HEK293 (cell line): ENCODE results near the gene SALL1.

Source experiments
- CTCF ChIA-PET: fragments of 350-600 bp; formaldehyde crosslinking; extraction: SDS; loops from one replicate; lab custom pipeline; 2021; ENCODE audit warnings: antibody characterized with exemption; lab: Yijun Ruan, JAX
- POLR2A ChIA-PET: fragments of 300-600 bp; formaldehyde crosslinking; extraction: SDS; loops from one replicate; lab custom pipeline; 2020; ENCODE audit warnings: antibody characterized with exemption, inconsistent platforms; lab: Yijun Ruan, JAX
- H3K27ac ChIP-seq: fragments of 200-500 bp; sonication (Bioruptor generic); 2 replicates; pipeline ENCODE4 v1.5.1; 2014; ENCODE audit warnings: low read depth, low read length, control low read depth, inconsistent platforms; ENCODE audit errors: extremely low read depth
- H3K36me3 ChIP-seq, 2 experiments: fragments of 200-500 bp in 1 of 2; sonication (Bioruptor generic) in 1 of 2; 1 replicate in 1 of 2; 2 replicates in 1 of 2; pipeline ENCODE4 v1.5.1; 2014 to 2017; ENCODE audit warnings: inconsistent platforms in 2 of 2, low read length in 2 of 2; ENCODE audit not compliant: control insufficient read depth in 2 of 2, insufficient read depth in 1 of 2
- H3K4me1 ChIP-seq: fragments of 200-500 bp; sonication (Bioruptor generic); 2 replicates; pipeline ENCODE4 v1.5.1; 2014; ENCODE audit warnings: mild to moderate bottlenecking, low read length, inconsistent platforms; ENCODE audit not compliant: control insufficient read depth, insufficient read depth
- H3K4me3 ChIP-seq: 2 replicates; pipeline ENCODE4 v1.5.1; 2011; ENCODE audit warnings: low read depth, mild to moderate bottlenecking, control low read depth, low read length, moderate library complexity
- H3K9me3 ChIP-seq: fragments of 200-500 bp; sonication (Bioruptor generic); 2 replicates; pipeline ENCODE4 v1.5.1; 2014; ENCODE audit warnings: low read depth, low read length, inconsistent platforms; ENCODE audit not compliant: control insufficient read depth, insufficient read depth
- AEBP2 ChIP-seq: fragments of 450-650 bp; formaldehyde crosslinking; IDR thresholded peaks from 2 replicates; pipeline ENCODE4 v1.5.1; 2016; ENCODE audit warnings: missing biosample characterization, missing genetic modification characterization, borderline replicate concordance
- FEZF1 ChIP-seq: fragments of 450-650 bp; formaldehyde crosslinking; IDR thresholded peaks from 2 replicates; pipeline ENCODE4 v1.5.1; 2016; ENCODE audit warnings: missing biosample characterization, missing genetic modification characterization
- KLF8 ChIP-seq: fragments of 450-650 bp; formaldehyde crosslinking; IDR thresholded peaks from 2 replicates; pipeline ENCODE4 v1.5.1; 2016; ENCODE audit warnings: missing biosample characterization, missing genetic modification characterization
- KLF9 ChIP-seq: fragments of 450-650 bp; formaldehyde crosslinking; IDR thresholded peaks from 2 replicates; pipeline ENCODE4 v1.5.1; 2016; ENCODE audit warnings: missing biosample characterization, missing genetic modification characterization, low read depth
- MZF1 ChIP-seq: fragments of 450-650 bp; formaldehyde crosslinking; IDR thresholded peaks from 2 replicates; pipeline ENCODE4 v1.5.1; 2017; ENCODE audit warnings: missing biosample characterization, missing genetic modification characterization, borderline replicate concordance
- PATZ1 ChIP-seq: fragments of 450-650 bp; formaldehyde crosslinking; IDR thresholded peaks from 2 replicates; pipeline ENCODE4 v1.5.1; 2016; ENCODE audit warnings: missing biosample characterization, missing genetic modification characterization
- PRDM4 ChIP-seq: fragments of 450-650 bp; formaldehyde crosslinking; IDR thresholded peaks from 2 replicates; pipeline ENCODE4 v1.5.1; 2017; ENCODE audit warnings: missing biosample characterization, missing genetic modification characterization
- SCRT2 ChIP-seq: fragments of 450-650 bp; formaldehyde crosslinking; IDR thresholded peaks from 2 replicates; pipeline ENCODE4 v1.5.1; 2016; ENCODE audit warnings: missing biosample characterization, missing genetic modification characterization
- ZBTB49 ChIP-seq: fragments of 450-650 bp; formaldehyde crosslinking; IDR thresholded peaks from 2 replicates; pipeline ENCODE4 v1.5.1; 2016; ENCODE audit warnings: missing biosample characterization, missing genetic modification characterization, low read depth
- ZFHX2 ChIP-seq: fragments of 450-650 bp; formaldehyde crosslinking; conservative IDR thresholded peaks from 2 replicates; pipeline ENCODE4 v1.5.1; 2016; ENCODE audit warnings: missing biosample characterization, missing genetic modification characterization
- ZNF184 ChIP-seq: fragments of 450-650 bp; IDR thresholded peaks from 2 replicates; pipeline ENCODE4 v1.5.1; 2018; ENCODE audit warnings: missing biosample characterization, mild to moderate bottlenecking, missing genetic modification characterization
- ZNF202 ChIP-seq: fragments of 450-650 bp; formaldehyde crosslinking; IDR thresholded peaks from 2 replicates; pipeline ENCODE4 v1.5.1; 2016; ENCODE audit warnings: missing biosample characterization, missing genetic modification characterization, borderline replicate concordance
- ZNF223 ChIP-seq: fragments of 450-650 bp; formaldehyde crosslinking; IDR thresholded peaks from 2 replicates; pipeline ENCODE4 v1.5.1; 2016; ENCODE audit warnings: missing biosample characterization, missing genetic modification characterization
- ZNF311 ChIP-seq: fragments of 450-650 bp; formaldehyde crosslinking; IDR thresholded peaks from 2 replicates; pipeline ENCODE4 v1.5.1; 2017; ENCODE audit warnings: missing biosample characterization, missing genetic modification characterization, borderline replicate concordance
- ZNF335 ChIP-seq: fragments of 450-650 bp; formaldehyde crosslinking; conservative IDR thresholded peaks from 2 replicates; pipeline ENCODE4 v1.5.1; 2016; ENCODE audit warnings: missing biosample characterization, missing genetic modification characterization
- ZNF341 ChIP-seq: fragments of 450-650 bp; formaldehyde crosslinking; IDR thresholded peaks from 2 replicates; pipeline ENCODE4; 2016; ENCODE audit warnings: low read depth, missing biosample characterization, missing genetic modification characterization
- ZNF350 ChIP-seq: fragments of 450-650 bp; formaldehyde crosslinking; IDR thresholded peaks from 2 replicates; pipeline ENCODE4 v1.5.0; 2017; ENCODE audit warnings: missing biosample characterization, mild to moderate bottlenecking, missing genetic modification characterization
- ZNF354C ChIP-seq: fragments of 450-650 bp; formaldehyde crosslinking; IDR thresholded peaks from 2 replicates; pipeline ENCODE4 v1.5.1; 2016; ENCODE audit warnings: missing biosample characterization, missing genetic modification characterization, low read depth, borderline replicate concordance
- ZNF529 ChIP-seq: fragments of 450-650 bp; formaldehyde crosslinking; IDR thresholded peaks from 2 replicates; pipeline ENCODE4 v1.5.1; 2017; ENCODE audit warnings: missing genetic modification characterization, missing biosample characterization; ENCODE audit not compliant: insufficient replicate concordance
- ZNF600 ChIP-seq: fragments of 450-650 bp; formaldehyde crosslinking; IDR thresholded peaks from 2 replicates; pipeline ENCODE4 v1.5.1; 2016; ENCODE audit warnings: missing biosample characterization, missing genetic modification characterization
- ZNF670 ChIP-seq: fragments of 450-650 bp; formaldehyde crosslinking; IDR thresholded peaks from 2 replicates; pipeline ENCODE4 v1.5.1; 2016; ENCODE audit warnings: missing biosample characterization, missing genetic modification characterization, low read depth
- ZNF843 ChIP-seq: fragments of 450-650 bp; formaldehyde crosslinking; IDR thresholded peaks from 2 replicates; pipeline ENCODE4 v1.5.1; 2016; ENCODE audit warnings: missing biosample characterization, missing genetic modification characterization
- TF ChIP-seq, protein P1 (sequence below): sonication (generic); formaldehyde crosslinking; IDR thresholded peaks from 2 replicates; pipeline ENCODE4 v1.8.1; 2022; ENCODE audit warnings: mild to moderate bottlenecking, moderate library complexity, missing genetic modification reagents
- TF ChIP-seq, protein P2 (sequence below): fragments of 450-650 bp; formaldehyde crosslinking; IDR thresholded peaks from 2 replicates; pipeline ENCODE4 v1.5.1; 2016; ENCODE audit warnings: missing biosample characterization, missing genetic modification characterization
- TF ChIP-seq, protein P3 (sequence below): fragments of 450-650 bp; formaldehyde crosslinking; IDR thresholded peaks from 2 replicates; pipeline ENCODE4 v1.5.1; 2016; ENCODE audit warnings: missing biosample characterization, missing genetic modification characterization

The SALL1 gene

DNA sequence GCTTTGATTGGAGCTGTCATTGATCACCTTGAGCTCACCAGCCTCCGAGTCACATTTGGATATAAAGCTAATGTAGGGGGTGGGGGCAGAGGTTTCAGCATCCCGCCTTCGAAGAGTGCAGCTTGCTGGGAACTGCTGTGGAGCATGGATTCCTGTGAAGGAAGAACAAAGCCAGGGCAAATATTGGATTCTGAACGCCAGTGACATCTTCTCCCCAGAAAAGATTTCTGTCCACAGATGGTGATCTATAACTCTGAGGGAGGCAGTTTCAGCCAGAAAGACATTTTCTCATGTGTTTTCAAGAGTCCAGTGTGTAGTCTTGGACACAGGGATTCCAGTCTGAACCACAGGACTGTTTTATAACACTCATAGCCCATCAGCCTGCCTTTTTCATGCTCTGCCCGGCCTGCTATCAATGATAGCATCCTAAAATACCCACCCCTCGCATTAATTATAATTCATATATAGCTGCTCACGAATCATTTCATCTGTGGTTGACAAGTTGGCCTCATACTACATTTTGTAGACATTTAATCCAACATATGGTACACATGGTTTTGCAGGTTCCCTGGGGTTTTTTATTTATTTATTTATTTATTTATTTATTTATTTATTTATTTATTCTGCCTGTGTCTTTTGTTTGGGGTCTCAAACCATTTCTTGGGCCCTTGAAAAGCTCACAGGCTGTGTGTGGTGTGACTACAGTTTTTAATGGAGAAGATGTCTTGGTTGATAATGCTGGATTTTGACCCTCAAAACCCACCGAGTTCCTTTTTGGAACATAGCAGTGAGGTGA lies 47.1 kb upstream of the SALL1 start (continued):
- TF ChIP-seq ZBTB49 (tag by site-specific recombination) (no peak), ZNF184 (no peak), ZNF350 (no peak), FEZF1 (no peak), PRDM4 (tag by site-specific recombination) (no peak), ZNF223 (no peak), ZNF311 (no peak), AEBP2 (tag by site-specific recombination) (no peak), ZNF529 (tag by site-specific recombination) (no peak), ZNF202 (tag by site-specific recombination) (0 out of 2 replicates have a peak, but pooled peaks have one; percentile 37), MZF1 (tag by site-specific recombination) (no peak)
- TF ChIP-seq, protein P1, sequence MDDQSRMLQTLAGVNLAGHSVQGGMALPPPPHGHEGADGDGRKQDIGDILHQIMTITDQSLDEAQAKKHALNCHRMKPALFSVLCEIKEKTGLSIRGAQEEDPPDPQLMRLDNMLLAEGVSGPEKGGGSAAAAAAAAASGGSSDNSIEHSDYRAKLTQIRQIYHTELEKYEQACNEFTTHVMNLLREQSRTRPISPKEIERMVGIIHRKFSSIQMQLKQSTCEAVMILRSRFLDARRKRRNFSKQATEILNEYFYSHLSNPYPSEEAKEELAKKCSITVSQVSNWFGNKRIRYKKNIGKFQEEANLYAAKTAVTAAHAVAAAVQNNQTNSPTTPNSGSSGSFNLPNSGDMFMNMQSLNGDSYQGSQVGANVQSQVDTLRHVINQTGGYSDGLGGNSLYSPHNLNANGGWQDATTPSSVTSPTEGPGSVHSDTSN, result no peak
- TF ChIP-seq, protein P2, sequence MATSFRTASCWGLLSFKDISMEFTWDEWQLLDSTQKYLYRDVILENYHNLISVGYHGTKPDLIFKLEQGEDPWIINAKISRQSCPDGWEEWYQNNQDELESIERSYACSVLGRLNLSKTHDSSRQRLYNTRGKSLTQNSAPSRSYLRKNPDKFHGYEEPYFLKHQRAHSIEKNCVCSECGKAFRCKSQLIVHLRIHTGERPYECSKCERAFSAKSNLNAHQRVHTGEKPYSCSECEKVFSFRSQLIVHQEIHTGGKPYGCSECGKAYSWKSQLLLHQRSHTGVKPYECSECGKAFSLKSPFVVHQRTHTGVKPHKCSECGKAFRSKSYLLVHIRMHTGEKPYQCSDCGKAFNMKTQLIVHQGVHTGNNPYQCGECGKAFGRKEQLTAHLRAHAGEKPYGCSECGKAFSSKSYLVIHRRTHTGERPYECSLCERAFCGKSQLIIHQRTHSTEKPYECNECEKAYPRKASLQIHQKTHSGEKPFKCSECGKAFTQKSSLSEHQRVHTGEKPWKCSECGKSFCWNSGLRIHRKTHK (tag by site-specific recombination), result no peak

DNA sequence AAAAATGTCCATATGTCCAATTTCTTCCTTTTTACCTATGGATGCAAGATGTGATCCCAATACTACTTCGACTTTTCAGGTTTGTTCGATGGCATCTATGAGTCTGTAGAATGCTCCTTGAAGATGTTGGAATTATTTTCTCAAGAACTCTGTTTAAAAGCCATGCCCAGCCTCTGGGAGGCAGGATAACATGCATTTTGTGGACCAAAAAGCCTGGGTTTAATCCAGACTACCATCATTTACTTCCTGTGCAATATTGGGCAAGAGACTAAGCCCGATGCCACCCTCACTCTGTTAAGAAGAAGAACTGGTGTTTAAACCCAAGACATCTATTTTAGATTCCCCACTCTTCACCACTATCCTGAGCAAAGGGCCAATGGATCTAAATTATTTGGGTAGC lies 42.8 kb upstream of the SALL1 start:
- Histone ChIP-seq H3K9me3 (no peaks in the 10 kb centered on the region), H3K36me3 (no peaks in the 10 kb centered on the region), H3K27ac (no peak overlapping the region), H3K4me3 (no peak overlapping the region), H3K4me1 (no peaks in the 10 kb centered on the region)
- ChIA-PET POLR2A (no interaction called here), CTCF (no interaction called here)
- no peak for TF ChIP-seq ZNF843 (tag by site-specific recombination)
- TF ChIP-seq ZFHX2 (tag by site-specific recombination), result no peak
- TF ChIP-seq, protein P3, sequence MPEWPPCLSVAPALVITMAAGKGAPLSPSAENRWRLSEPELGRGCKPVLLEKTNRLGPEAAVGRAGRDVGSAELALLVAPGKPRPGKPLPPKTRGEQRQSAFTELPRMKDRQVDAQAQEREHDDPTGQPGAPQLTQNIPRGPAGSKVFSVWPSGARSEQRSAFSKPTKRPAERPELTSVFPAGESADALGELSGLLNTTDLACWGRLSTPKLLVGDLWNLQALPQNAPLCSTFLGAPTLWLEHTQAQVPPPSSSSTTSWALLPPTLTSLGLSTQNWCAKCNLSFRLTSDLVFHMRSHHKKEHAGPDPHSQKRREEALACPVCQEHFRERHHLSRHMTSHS, result no peak
- no peak for TF ChIP-seq PATZ1 (tag by site-specific recombination)
- no peak for TF ChIP-seq ZNF350
- TF ChIP-seq SCRT2 (tag by site-specific recombination), result no peak
- no peak for TF ChIP-seq KLF8 (tag by site-specific recombination)
- TF ChIP-seq KLF9 (tag by site-specific recombination), result no peak
- no peak for TF ChIP-seq ZNF354C (tag by site-specific recombination)
- no peak for TF ChIP-seq ZNF341 (tag by site-specific recombination)
- no peak for TF ChIP-seq ZNF335 (tag by site-specific recombination)
- no peak for TF ChIP-seq ZNF600 (tag by site-specific recombination)
- no peak for TF ChIP-seq ZNF670 (tag by site-specific recombination)
